SIG-M5 (cell line): ENCODE data around the gene ERP27.

ENCODE experiments used
- DNase-seq: peaks from one replicate; lab custom pipeline; 2025; lab: John Stamatoyannopoulos, UW

Gene ERP27

DNA sequence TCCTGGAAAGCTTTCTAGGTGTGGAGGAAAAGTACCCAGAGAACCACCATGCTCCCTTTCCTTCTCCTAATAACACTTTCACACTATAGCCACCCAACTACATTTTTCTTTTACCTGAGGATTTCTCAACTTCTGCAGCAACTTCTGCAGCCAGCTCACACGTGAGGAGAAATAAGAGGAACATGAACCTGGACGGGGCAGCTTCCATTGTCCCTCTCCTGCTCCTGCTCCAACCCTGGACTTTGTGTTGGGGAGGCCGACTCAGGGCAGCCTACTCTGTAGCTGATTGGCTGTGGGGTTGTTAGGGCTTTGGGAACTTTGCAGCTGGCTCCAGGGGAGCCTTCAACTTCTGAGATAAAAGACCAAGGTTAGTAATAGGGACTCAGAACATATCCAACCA, at the start of gene ERP27:
ERP27 (minus strand) TSS at position 237 of the 400 bp plus-strand sequence; CDS start at position 208, 29 bp downstream.
- no peak for DNase-seq

- DNase-seq, result no peak
Measured at GRCh38 chr12:14988035-14988434, 49.7 kb upstream of the ERP27 start.

DNA sequence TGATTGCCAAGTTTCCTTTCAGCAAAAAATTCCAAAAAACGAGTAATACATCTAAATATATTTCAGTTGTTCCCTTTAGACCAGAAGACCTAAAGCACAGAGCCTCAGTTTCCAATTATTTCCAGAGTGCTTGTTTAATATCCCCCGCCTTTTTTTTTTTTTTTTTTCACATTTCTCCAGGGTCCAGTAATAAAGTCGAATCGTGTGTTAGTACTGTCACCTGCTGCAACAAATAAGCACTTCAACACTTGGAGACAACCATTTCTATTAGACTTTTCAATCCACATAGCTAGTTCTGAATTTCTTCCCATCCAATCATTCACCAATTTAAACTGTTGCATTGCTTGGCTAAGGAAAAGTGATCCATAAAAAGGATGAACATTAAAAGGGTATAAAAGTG, 48.1 kb upstream of the ERP27 start:
- no peak for DNase-seq

GRCh38 chr12:14984766-14985285, 46.5 kb upstream of the ERP27 start:
- DNase-seq, result no peak

GRCh38 chr12:14984036-14984435, 45.7 kb upstream of the ERP27 start:
- DNase-seq, result no peak

- no peak for DNase-seq
Measured at GRCh38 chr12:14982991-14983390, 44.7 kb upstream of the ERP27 start.

DNA sequence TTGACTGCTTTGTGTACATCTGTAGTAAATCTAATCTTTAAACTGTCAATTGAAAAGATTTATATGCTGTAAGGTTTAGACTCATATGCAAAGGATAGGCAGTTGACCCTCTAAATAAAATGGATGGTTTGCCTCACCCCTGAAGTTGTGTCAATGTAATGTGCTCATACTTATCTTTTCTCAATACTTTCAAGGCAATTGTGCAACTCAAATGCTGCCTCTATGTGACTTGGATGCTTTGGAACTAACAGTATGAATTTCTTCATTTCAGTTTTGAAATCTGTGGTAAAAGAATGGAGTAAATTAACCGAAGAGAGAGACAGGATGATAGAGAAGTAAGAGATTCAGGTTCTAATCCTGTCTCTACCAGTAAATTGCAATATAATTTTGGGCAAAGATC, 44.2 kb upstream of the ERP27 start:
- peak; percentile 88 for DNase-seq

DNA sequence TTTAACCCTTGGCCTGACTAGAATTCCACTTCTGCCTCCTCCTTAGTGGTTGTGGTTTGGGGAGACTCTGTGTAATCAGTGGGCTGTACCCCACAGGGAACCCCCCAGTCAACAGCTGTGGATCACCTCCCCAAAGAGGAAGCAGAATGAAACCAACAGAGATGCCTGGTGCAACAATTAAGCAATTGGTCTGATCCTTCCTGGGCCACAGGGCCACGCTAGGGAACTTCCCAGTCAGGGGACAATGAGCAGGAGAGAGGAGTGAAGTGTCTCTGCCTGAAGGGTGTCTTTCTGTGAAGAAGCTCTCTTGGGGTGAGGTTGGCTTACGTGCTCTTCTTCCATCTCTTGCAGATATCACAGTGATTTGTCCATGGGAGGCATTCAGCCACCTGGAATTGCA, 42.7 kb upstream of the ERP27 start:
- peak; percentile 78 for DNase-seq

DNA sequence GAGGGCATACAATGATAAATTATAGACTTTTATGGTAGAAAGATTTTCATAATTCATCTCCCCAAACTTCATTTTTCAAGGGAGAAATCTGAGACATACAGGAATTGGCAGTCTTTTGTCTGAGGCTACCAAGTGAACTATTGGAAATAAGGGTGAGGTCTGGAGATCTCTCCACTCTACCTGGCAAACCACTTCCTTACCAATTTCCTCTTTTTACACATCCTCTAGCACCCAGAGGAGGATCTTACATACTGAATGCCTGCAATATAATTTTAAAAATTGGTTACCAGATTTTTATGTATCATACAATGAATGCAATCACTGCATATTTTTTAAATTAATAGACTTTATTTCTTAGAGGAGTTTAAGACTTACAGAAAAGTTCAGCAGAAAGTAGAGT, 41.1 kb upstream of the ERP27 start:
- DNase-seq, result no peak

DNA sequence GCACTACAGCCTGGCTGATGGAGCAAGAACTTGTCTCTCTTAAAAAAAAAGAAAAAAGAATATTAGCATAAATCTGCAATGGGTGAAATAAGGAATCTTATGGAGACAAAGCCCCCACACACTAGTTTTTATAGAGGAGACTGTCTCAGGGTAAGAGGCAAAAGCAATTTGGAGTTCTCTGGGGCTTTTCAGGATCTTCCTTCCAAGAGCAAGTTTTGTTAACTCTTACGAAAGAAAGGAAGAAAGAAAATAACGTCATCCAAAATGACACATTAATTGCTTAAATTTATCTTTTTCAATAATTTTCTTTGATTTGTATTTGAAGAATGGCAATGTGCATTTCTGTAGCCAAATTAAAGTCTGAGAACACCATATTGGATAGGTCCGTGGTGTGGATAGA, 38.3 kb upstream of the ERP27 start:
- no peak for DNase-seq

DNA sequence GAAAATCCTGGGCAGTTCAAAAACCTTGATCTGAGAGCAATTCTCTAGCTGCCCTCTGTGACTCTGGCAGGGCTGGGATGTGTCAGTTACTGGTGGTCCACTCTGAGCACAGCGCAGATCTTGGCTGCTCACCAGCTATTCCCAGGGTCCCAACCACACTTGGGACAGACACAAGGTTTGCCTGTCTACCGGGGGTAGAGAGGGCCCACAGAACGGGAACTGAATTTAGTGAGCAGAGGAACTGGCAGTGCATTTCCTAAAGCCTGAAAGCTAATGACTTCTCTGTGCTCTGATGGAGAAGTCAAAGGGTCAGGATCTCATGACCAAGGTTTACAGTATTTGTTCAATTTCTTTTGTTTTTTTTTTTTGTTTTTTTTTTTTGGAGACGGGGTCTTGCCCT, 37.1 kb upstream of the ERP27 start:
- no peak for DNase-seq

DNA sequence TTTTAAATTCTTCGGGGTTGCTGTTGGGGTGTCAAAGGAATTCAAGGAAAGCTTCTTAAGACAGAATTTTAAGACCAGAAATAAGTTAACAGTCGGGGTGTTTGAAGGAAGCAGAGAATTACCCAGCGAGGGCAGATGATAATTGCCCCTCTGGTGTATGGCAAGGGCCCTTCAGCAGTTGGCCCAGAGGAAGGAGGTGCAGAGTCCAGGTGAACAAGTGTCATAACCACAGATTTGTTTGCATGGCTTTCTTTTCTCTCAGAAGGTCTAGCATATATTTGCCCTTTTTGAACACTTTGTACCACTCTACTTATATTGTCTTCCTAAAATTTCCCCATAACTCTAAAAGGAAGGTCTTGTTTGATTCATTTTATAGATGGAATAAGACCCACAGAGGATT, 36.3 kb upstream of the ERP27 start:
- DNase-seq, result no peak

GRCh38 chr12:14972816-14973215, 34.5 kb upstream of the ERP27 start, which contains the start of gene PDE6H:
Gene PDE6H (plus strand): TSS chr12:14973042. CDS start chr12:14978013, 4,971 bp downstream.
- DNase-seq, result no peak

DNA sequence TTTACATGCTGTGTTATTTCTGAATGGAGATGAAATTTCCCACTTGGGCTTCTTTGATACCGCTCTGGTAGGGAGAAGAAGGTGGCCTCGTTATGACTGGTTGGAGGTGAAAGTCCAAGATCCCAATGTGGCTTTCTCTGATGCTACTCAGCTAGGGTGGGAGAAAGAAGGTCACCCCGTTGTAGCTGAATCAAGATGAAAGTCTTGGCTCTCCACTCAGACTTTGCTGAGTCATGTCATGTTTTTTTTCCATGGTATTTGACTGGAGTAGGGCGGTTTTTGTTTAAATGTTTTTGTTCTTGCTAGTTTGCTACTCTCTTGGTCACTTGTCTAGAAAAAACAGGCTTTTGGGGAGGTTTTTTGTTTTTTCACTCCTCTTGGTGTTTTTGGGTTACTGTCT, 32.1 kb upstream of the ERP27 start:
- no peak for DNase-seq

DNA sequence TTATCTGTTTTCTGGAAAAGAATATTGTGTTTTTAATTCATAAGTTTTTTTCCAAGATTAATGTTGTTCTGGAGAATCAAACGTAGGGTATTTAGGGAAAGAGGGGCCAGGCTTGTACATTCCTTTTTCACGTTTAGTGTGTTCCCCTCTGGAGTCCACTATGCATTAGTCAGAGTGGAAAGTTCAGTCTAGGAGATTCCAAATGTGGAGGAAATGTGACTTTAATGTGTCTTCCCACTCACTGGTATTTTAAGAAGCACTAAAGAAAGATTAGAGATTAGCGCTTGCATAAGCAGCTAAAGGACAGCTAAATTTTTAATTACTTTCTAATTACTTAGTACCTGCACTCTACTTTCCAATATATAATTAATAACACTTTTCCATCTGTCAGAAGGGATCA, 30.1 kb upstream of the ERP27 start:
- no peak for DNase-seq

DNA sequence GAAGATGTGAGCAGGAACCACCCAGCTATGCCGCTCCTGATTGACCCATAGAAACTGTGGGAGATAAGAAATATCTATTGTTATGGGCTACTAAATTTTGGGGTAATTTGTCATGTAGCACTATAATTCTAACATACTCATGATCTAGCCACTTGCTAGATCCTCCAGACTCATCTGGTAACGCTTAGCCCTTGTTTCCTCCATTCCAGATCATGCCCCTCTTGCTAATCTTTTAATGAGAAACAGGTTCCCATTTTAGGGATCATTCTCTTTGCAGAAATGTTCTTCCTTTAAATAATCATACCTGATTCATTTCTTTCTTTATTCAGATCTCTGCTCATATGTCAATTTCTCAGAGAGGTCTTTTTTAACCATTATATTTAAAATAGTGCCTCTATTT, 26.9 kb upstream of the ERP27 start:
- no peak for DNase-seq

DNA sequence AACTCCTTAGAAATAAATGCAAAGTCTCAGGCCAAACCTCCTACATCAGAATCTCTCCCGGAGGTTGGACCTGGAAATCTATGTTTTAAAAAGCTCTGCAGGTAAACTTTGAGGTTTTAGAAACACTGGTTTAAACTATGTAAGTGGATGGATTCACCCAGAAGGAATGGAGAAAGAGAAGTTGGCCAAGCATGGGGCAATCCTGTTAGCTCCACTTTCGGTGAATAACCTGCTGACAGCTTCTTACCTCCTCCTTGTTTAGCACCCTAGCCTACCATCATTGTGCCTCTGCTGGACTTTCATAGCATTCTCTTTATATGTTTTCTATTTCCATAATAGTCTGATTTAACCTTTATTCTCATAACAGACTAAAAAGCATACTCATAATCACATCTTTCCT, 26.1 kb upstream of the ERP27 start:
- no peak for DNase-seq

DNA sequence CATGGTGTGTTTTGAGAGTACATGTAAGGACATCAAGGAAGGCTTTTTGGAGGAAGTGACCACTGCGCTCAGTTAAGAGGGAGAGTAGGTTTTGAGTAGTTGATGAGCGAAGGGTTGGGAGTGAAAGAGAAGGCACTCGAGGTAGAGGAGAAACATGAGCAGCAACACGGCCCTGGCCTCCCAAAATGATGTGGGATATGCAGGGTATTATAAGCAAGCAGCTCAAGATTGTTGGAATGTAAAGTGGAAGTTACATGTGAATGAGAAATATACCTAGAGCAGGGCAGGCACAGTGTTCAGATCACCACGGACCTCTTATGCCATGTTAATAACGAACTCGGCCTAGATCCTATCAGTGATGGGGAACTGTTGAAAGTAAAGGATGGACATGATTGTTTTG, 25.2 kb upstream of the ERP27 start:
- DNase-seq, result no peak

- no peak for DNase-seq
Measured at GRCh38 chr12:14962797-14963196, 24.5 kb upstream of the ERP27 start.

DNA sequence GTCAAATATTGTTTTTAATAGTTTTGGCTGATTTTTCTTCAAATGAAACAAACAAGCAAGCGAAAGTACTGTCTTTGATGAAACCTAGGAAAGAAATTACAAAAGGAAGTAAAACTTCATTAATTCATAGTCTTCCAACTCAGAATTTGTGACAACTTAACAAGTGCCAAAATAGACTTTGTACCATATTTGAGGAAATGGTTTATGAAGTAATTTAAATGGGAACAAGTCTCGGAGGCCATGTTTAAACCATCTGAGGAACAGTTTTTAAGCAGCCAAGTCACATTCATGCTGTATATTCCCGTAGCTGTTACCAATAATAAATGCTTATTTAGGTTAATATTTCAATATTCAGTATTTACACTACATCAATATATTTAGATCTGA, 23.8 kb upstream of the ERP27 start:
- DNase-seq, result no peak

GRCh38 chr12:14961466-14962152, 23.3 kb upstream of the ERP27 start, which contains the start of gene ARHGDIB:
Gene ARHGDIB (minus strand): TSS chr12:14961601. CDS start chr12:14950712, 10,889 bp downstream.
- peak; percentile 97 for DNase-seq

DNA sequence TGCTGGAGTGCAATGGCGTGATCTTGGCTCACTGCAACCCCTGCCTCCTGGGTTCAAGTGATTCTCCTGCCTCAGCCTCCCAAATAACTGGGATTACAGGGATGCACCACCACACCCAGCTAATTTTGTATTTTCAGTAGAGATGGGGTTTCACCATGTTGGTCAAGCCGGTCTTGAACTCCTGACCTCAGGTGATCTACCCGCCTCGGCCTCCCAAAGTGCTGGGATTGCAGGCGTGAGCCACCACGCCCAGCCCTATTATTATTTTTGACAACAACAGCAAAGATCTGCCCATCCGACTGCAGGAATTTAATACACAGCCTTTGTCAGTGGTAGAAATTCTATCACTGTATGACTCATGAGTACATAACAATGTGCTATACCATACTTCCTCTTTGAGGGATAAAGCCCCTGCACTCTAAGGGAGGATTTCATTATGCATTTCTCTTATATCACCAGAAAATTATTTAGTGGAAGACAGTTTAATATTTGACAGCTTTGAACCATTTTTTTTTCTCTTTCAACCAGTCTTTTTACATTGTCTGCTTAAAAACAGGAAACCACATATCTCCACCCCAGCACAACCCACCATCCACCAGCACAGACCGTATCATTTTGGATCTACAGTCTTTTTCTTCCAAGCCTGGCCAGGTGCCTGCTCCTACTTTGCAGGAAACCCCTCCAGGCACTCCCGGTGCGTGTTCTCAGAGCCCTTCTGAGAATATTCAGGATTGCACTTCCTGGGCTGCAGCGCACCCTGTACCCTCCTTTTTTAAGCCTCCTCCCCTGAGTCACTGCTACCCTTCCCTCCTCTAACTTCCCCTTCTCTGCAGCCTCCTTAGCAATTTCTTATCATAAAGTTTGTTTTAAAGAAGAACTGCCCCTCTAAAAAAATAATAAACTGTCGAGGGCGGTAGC, 22.5 kb upstream of the ERP27 start:
- peak; percentile 65 for DNase-seq

- no peak for DNase-seq
Measured at GRCh38 chr12:14959916-14960496, 21.7 kb upstream of the ERP27 start.
